ENCODE results near the gene COL18A1. TPM values are rescaled to one million over a fixed set of nuclear protein-coding genes. Genes with fewer than 3 reads are reported as not detected.
A peak's percentile ranks its signal among the peaks of the same experiment; 100 is the strongest.

COL18A1 gene
- total RNA-seq, 2 donors from 2014 or later, result 56.2 to 229 TPM

DNA sequence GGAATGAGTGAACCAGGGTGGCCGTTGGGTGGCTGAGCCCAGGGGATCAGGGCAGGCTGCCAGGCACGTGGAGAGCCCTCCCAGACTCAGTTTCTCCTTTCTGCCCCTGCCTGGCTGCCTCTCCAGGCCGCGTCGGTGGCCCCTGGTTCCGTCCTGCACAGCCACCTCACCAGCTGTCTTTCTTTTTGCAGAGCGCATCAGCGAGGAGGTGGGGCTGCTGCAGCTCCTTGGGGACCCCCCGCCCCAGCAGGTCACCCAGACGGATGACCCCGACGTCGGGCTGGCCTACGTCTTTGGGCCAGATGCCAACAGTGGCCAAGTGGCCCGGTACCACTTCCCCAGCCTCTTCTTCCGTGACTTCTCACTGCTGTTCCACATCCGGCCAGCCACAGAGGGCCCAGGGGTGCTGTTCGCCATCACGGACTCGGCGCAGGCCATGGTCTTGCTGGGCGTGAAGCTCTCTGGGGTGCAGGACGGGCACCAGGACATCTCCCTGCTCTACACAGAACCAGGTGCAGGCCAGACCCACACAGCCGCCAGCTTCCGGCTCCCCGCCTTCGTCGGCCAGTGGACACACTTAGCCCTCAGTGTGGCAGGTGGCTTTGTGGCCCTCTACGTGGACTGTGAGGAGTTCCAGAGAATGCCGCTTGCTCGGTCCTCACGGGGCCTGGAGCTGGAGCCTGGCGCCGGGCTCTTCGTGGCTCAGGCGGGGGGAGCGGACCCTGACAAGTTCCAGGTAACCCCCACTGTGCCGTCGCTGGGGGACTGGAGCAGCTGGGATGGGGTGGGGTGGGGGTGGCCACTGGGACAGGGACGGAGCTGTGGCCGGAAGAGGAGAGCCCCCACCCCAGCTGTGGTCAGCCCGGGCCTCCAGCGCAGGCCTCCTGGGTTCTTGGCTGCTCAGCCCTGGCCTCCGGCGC, 63.3 kb downstream of the COL18A1 start:
- no peak for DNase-seq (ENCODE audit: low spot score)
- no peaks in the 10 kb centered on the region for H3K36me3 ChIP-seq
- H3K4me3 ChIP-seq, result no peak overlapping the region
- no peaks in the 10 kb centered on the region for H3K9me3 ChIP-seq
- WGBS, result 92% methylated on average over 45 of the region's 45 CpGs
- TF ChIP-seq, protein P1, sequence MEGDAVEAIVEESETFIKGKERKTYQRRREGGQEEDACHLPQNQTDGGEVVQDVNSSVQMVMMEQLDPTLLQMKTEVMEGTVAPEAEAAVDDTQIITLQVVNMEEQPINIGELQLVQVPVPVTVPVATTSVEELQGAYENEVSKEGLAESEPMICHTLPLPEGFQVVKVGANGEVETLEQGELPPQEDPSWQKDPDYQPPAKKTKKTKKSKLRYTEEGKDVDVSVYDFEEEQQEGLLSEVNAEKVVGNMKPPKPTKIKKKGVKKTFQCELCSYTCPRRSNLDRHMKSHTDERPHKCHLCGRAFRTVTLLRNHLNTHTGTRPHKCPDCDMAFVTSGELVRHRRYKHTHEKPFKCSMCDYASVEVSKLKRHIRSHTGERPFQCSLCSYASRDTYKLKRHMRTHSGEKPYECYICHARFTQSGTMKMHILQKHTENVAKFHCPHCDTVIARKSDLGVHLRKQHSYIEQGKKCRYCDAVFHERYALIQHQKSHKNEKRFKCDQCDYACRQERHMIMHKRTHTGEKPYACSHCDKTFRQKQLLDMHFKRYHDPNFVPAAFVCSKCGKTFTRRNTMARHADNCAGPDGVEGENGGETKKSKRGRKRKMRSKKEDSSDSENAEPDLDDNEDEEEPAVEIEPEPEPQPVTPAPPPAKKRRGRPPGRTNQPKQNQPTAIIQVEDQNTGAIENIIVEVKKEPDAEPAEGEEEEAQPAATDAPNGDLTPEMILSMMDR (IDR thresholded peaks at IDR 0.05), result no peak
- TF ChIP-seq POLR2AphosphoS5 (IDR thresholded peaks at IDR 0.05) (no peak), POLR2A (IDR thresholded peaks at IDR 0.05) (no peak)
- no peak overlapping the region for H3K27ac ChIP-seq
- intact Hi-C loops (cut with DNase I), result no loop called here
- H3K27me3 ChIP-seq (replicated peaks; ENCODE audit: insufficient read depth), result no peaks in the 10 kb centered on the region
- H3K4me1 ChIP-seq (replicated peaks), result no peaks in the 10 kb centered on the region

DNA sequence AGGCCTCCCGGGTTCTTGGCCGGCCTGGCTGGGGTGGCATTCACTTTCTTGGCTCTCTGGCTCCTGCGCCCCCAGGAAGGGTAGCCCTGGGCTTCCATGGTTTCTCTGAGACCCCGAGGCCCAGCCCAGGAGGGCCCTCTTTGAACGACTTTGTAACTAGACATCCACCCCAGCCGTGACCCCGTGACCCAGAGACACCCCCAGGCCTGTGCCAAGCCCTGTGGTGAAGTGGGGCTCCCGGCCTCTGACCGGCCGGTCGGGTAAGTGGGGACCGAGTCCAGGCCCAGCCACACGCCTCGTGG, 64.0 kb downstream of the COL18A1 start:
- Histone ChIP-seq H3K4me1 (replicated peaks) (no peaks in the 10 kb centered on the region), H3K9me3 (no peaks in the 10 kb centered on the region), H3K4me3 (no peak overlapping the region), H3K27ac (no peak overlapping the region), H3K36me3 (no peaks in the 10 kb centered on the region), H3K27me3 (replicated peaks; ENCODE audit: insufficient read depth) (no peaks in the 10 kb centered on the region)
- TF ChIP-seq POLR2A (IDR thresholded peaks at IDR 0.05) (no peak), POLR2AphosphoS5 (IDR thresholded peaks at IDR 0.05) (no peak)
- TF ChIP-seq, protein P1 (IDR thresholded peaks at IDR 0.05), result no peak
- 92% methylated on average over 9 of the region's 14 CpGs for WGBS
- no peak for DNase-seq (ENCODE audit: low spot score)
- intact Hi-C loops (cut with DNase I), result no loop called here

DNA sequence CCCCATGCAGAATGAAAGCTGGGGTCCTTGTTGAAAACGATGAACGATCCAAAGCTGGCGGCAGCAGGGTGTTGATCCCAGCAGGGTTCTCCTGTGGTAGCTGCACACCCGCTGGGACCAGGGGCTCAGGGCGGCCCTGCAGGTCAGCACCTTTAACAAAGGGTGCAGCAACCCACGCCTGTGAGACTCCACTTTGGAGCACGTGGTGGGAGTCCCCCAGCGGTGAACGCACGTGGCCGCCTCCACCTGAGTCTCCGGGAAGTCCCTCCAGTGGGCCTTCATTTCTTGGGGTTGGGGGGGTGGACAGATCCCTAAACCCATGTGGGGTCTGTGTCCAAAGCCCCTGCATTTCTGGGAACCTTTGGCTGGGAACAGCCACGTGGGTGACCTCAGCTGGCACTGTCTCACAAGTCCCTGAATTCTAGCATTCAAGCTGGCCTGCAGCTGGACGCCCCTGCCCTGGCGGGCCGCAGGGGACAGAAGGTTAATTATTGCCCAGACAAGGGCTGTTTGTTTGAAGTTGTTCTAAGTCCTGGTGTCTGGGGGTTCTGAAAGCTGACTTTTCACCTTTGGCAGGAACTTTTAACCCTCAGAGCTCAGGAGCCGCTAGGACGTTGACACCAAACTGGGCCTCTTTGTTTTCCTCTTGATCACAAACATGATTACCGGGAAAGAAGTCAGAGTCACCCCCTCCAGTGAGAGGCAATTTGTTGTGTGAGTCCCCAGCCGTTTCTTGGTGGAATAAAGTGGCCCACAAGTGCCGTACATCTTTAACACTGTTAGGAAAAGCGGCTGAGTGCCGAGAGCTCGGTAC, 64.5 kb downstream of the COL18A1 start:
- no peaks in the 10 kb centered on the region for H3K9me3 ChIP-seq
- WGBS, result 80% methylated on average over 24 of the region's 24 CpGs
- no peaks in the 10 kb centered on the region for H3K4me1 ChIP-seq (replicated peaks)
- DNase-seq (ENCODE audit: low spot score), result no peak
- peak overlapping the region; percentile 2 to 16 for H3K27ac ChIP-seq
- intact Hi-C loops (cut with DNase I), result no loop called here
- no peaks in the 10 kb centered on the region for H3K36me3 ChIP-seq
- H3K27me3 ChIP-seq (replicated peaks; ENCODE audit: insufficient read depth), result no peaks in the 10 kb centered on the region
- no peak overlapping the region for H3K4me3 ChIP-seq
- TF ChIP-seq POLR2A (IDR thresholded peaks at IDR 0.05), result no peak

DNA sequence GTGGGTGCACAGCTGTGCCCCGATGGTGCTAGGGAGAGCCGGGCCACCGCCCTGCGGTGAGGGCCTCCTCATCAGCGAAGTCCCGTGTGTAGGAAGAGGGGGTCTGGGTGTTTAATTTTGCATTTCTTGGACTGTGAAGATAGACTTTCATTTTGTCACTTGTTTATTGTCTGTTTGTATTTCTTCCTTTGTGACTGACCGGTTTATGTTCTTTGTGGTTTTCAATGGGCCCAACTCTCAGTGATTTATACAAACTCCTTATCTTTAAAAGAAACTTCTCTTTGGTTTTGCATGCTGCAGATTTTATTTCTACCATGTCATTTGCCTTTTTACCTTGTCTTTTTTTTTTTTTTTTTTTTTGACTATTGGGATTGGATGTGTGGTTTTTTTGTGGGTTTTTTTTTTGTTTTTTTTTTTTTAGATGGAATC, 65.1 kb downstream of the COL18A1 start:
- H3K4me1 ChIP-seq (replicated peaks), result no peaks in the 10 kb centered on the region
- peak overlapping the region; percentile 2 to 16 for H3K27ac ChIP-seq
- 58% methylated on average over 7 of the region's 7 CpGs for WGBS

More for the DNA sequence above, 65.1 kb downstream of the COL18A1 start:
- H3K4me3 ChIP-seq, result no peak overlapping the region
- TF ChIP-seq POLR2AphosphoS5 (IDR thresholded peaks at IDR 0.05) (no peak), POLR2A (IDR thresholded peaks at IDR 0.05) (no peak)
- TF ChIP-seq, protein P1 (IDR thresholded peaks at IDR 0.05), result no peak
- no peaks in the 10 kb centered on the region for H3K36me3 ChIP-seq
- intact Hi-C loops (cut with DNase I), result no loop called here
- no peaks in the 10 kb centered on the region for H3K9me3 ChIP-seq
- no peak for DNase-seq (ENCODE audit: low spot score)
- H3K27me3 ChIP-seq (replicated peaks; ENCODE audit: insufficient read depth), result no peaks in the 10 kb centered on the region
